Fibroblast of skin of scalp (primary cell): ENCODE measurements around the gene UQCR11.

Experiments
- DNase-seq: peaks from one replicate; pipeline ENCODE4 v3.0.0-alpha.2; 2013

The UQCR11 gene

GRCh38 chr19:1634938-1635243 is 29.6 kb upstream of the UQCR11 start:
- DNase-seq: no peak

- DNase-seq: no peak
Measured at GRCh38 chr19:1634242-1634937, 29.1 kb upstream of the UQCR11 start.

- no peak for DNase-seq
Measured at GRCh38 chr19:1633269-1633826, 28.1 kb upstream of the UQCR11 start.

- no peak for DNase-seq
Measured at GRCh38 chr19:1632462-1633268, 27.4 kb upstream of the UQCR11 start.

- no peak for DNase-seq
Measured at GRCh38 chr19:1631557-1632100, 26.4 kb upstream of the UQCR11 start.

- no peak for DNase-seq
Measured at GRCh38 chr19:1630811-1631210, 25.5 kb upstream of the UQCR11 start.

- no peak for DNase-seq
Measured at GRCh38 chr19:1630012-1630411, 24.8 kb upstream of the UQCR11 start.

GRCh38 chr19:1629256-1629808 is 24.1 kb upstream of the UQCR11 start:
- no peak for DNase-seq

GRCh38 chr19:1627194-1627593 is 21.9 kb upstream of the UQCR11 start:
- no peak for DNase-seq

GRCh38 chr19:1626417-1627010 is 21.3 kb upstream of the UQCR11 start:
- no peak for DNase-seq

GRCh38 chr19:1624458-1624857 is 19.2 kb upstream of the UQCR11 start:
- DNase-seq: peak; percentile 58

GRCh38 chr19:1622541-1622940 is 17.3 kb upstream of the UQCR11 start:
- no peak for DNase-seq

- no peak for DNase-seq
Measured at GRCh38 chr19:1622007-1622406, 16.7 kb upstream of the UQCR11 start.

- no peak for DNase-seq
Measured at GRCh38 chr19:1621574-1621973, 16.3 kb upstream of the UQCR11 start.

- DNase-seq: no peak
Measured at GRCh38 chr19:1621021-1621420, 15.8 kb upstream of the UQCR11 start.

- no peak for DNase-seq
Measured at GRCh38 chr19:1620502-1620901, 15.2 kb upstream of the UQCR11 start.

- DNase-seq: no peak
Measured at GRCh38 chr19:1619703-1620102, 14.4 kb upstream of the UQCR11 start.

GRCh38 chr19:1619094-1619439 is 13.8 kb upstream of the UQCR11 start:
- no peak for DNase-seq

- DNase-seq: no peak
Measured at GRCh38 chr19:1618157-1619093, 13.2 kb upstream of the UQCR11 start.

- DNase-seq: no peak
Measured at GRCh38 chr19:1616875-1617274, 11.6 kb upstream of the UQCR11 start.

GRCh38 chr19:1616396-1616795 is 11.1 kb upstream of the UQCR11 start:
- no peak for DNase-seq
